KBM-7 (cell line): ENCODE data around the gene FAIM.
A peak's percentile ranks its signal among the peaks of the same experiment; 100 is the strongest.
"Not testable (repeated sequence)": the region's sequence is repeated elsewhere in the genome, so short reads cannot be mapped to it uniquely, and the experiment has no call there.

Experiments used
- DNase-seq: peaks from one replicate; pipeline ENCODE4 v3.0.0-alpha.2; 2015
- in situ Hi-C: fragments of 300-500 bp; cut with MboI; formaldehyde crosslinking; loops from 2 replicates; pipeline ENCODE4 v1.14.3; 2020; ENCODE audit warnings: low sequenced_read_pairs, low pct_unique_long_range_greater_than_20kb, mixed read lengths

FAIM gene

GRCh38 chr3:138608322-138609135, at the start of gene FAIM:
Gene FAIM (plus strand): TSS chr3:138608771. CDS start chr3:138619727, 10,956 bp downstream.
- in situ Hi-C loops: no loop called here
- peak; percentile 81 for DNase-seq

GRCh38 chr3:138559134-138559533, 49.4 kb upstream of the FAIM start:
- no peak for DNase-seq
- in situ Hi-C loops: no loop called here

- in situ Hi-C loops: no loop called here
- no peak for DNase-seq
Observed at GRCh38 chr3:138560501-138560900, 48.1 kb upstream of the FAIM start.

GRCh38 chr3:138562902-138563301, 45.7 kb upstream of the FAIM start:
- in situ Hi-C loops, DNase-seq: not testable (repeated sequence)

GRCh38 chr3:138566293-138566692, 42.3 kb upstream of the FAIM start:
- DNase-seq: not testable (repeated sequence)

GRCh38 chr3:138567403-138567802, 41.2 kb upstream of the FAIM start:
- DNase-seq: no peak
- in situ Hi-C loops: no loop called here

More at GRCh38 chr3:138566293-138566692, 42.3 kb upstream of the FAIM start:
- in situ Hi-C loops: not testable (repeated sequence)

GRCh38 chr3:138569090-138569489, 39.5 kb upstream of the FAIM start:
- no peak for DNase-seq
- in situ Hi-C loops: no loop called here

GRCh38 chr3:138569624-138570023, 38.9 kb upstream of the FAIM start:
- in situ Hi-C loops: not testable (repeated sequence)

GRCh38 chr3:138573138-138573537, 35.4 kb upstream of the FAIM start:
- in situ Hi-C loops: no loop called here
- no peak for DNase-seq

More at GRCh38 chr3:138569624-138570023, 38.9 kb upstream of the FAIM start:
- DNase-seq: not testable (repeated sequence)

- DNase-seq: peak; percentile 88
- in situ Hi-C loops: loop anchor here (25.0 kb wide), 1 partner anchor 334 kb away; no protein-coding TSS in a partner anchor
Observed at GRCh38 chr3:138578141-138578540, 30.4 kb upstream of the FAIM start.

- peak; percentile 62 for DNase-seq
- in situ Hi-C loops: loop anchor here (25.0 kb wide), 1 partner anchor 333 kb away; no protein-coding TSS in a partner anchor
Observed at GRCh38 chr3:138578961-138579574, 29.5 kb upstream of the FAIM start.

- DNase-seq: no peak
- in situ Hi-C loops: loop anchor here (25.0 kb wide), 1 partner anchor 325 kb away; no protein-coding TSS in a partner anchor
Observed at GRCh38 chr3:138587374-138587773, 21.2 kb upstream of the FAIM start.

GRCh38 chr3:138588445-138588844, 20.1 kb upstream of the FAIM start:
- DNase-seq: no peak
- in situ Hi-C loops: loop anchor here (25.0 kb wide), 1 partner anchor 324 kb away; no protein-coding TSS in a partner anchor

- in situ Hi-C loops: loop anchor here (25.0 kb wide), 1 partner anchor 321 kb away; no protein-coding TSS in a partner anchor
Observed at GRCh38 chr3:138591392-138591791, 17.2 kb upstream of the FAIM start.

GRCh38 chr3:138593488-138594149, 15.0 kb upstream of the FAIM start:
- DNase-seq: no peak
- in situ Hi-C loops: loop anchor here (25.0 kb wide), 1 partner anchor 319 kb away; no protein-coding TSS in a partner anchor

More at GRCh38 chr3:138591392-138591791, 17.2 kb upstream of the FAIM start:
- DNase-seq: no peak

- DNase-seq: peak; percentile 97
- in situ Hi-C loops: loop anchor here (25.0 kb wide), 1 partner anchor 318 kb away; no protein-coding TSS in a partner anchor
Observed at GRCh38 chr3:138594150-138594934, 14.2 kb upstream of the FAIM start, which contains the start of gene CEP70. Gene CEP70 (minus strand): TSS chr3:138594260. CDS start chr3:138572927, 21,333 bp downstream.

GRCh38 chr3:138594935-138595610, 13.5 kb upstream of the FAIM start:
- in situ Hi-C loops: loop anchor here (25.0 kb wide), 1 partner anchor 317 kb away; no protein-coding TSS in a partner anchor
- no peak for DNase-seq
